ENCODE results near the gene CCDC6. TPM values are rescaled to one million over a fixed set of nuclear protein-coding genes. Genes with fewer than 3 reads are reported as not detected.

The CCDC6 gene
- polyA plus RNA-seq, 1 donor (not counting 4 experiments of a cell fraction or from before 2014, with no cell fraction given) = 46.5 TPM

DNA sequence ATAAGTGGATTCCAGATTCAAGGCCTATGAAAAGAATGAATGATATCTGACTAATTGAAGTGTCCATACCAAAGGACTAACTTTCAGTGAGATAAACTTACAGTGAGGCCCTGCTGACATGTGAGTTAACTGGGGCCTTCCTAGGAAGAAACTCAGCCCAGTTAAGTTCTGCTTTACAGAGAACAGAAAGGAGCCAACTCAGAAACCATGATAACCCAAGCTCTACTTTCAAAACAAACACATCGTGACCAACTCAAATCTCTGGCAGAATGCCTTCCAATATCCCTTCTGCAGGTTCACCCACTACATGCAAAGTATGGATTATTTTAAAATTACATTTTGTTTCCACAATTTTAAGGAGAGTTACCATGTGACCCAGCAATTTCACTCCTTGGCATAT is 77.3 kb downstream of the CCDC6 start:
- Histone ChIP-seq H3K79me2 (ENCODE audit: control insufficient read depth, insufficient read depth, low read length) (peaks cover 18% of the 10 kb centered on the region), H4K20me1 (ENCODE audit: control insufficient read depth, extremely low read depth, insufficient read depth, low read length) (no peaks in the 10 kb centered on the region), H3K9me1 (ENCODE audit: control insufficient read depth, extremely low read depth, insufficient read depth, low read length) (no peaks in the 10 kb centered on the region), H3K36me3 (ENCODE audit: control insufficient read depth in 2 of 2, extremely low read depth in 1 of 2, insufficient read depth in 2 of 2, low read length in 2 of 2) (peaks cover 5 to 8% of the 10 kb centered on the region in 2 experiments), H3K27me3 (ENCODE audit: control insufficient read depth, extremely low read depth, insufficient read depth, low read length) (no peaks in the 10 kb centered on the region), H3K4me2 (ENCODE audit: control insufficient read depth, extremely low read depth, insufficient read depth, low read depth, low read length) (no peak overlapping the region), H3K4me1 (ENCODE audit: control insufficient read depth, extremely low read depth, insufficient read depth, low read length) (no peaks in the 10 kb centered on the region), H3K27ac (ENCODE audit: control insufficient read depth, insufficient read depth, low read length) (no peak overlapping the region), H2AFZ (ENCODE audit: control insufficient read depth, low read length) (no peak overlapping the region), H3K9ac (ENCODE audit: control insufficient read depth, extremely low read depth, insufficient read depth, low read length) (no peak overlapping the region), H3K4me3 (ENCODE audit: control insufficient read depth in 2 of 3, extremely low read depth in 1 of 3, insufficient read depth in 2 of 3, low read depth in 1 of 3, low read length in 3 of 3) (no peak overlapping the region), H3K9me3 (ENCODE audit: control insufficient read depth, low read depth, low read length) (no peaks in the 10 kb centered on the region)
- TF ChIP-seq, protein P1, sequence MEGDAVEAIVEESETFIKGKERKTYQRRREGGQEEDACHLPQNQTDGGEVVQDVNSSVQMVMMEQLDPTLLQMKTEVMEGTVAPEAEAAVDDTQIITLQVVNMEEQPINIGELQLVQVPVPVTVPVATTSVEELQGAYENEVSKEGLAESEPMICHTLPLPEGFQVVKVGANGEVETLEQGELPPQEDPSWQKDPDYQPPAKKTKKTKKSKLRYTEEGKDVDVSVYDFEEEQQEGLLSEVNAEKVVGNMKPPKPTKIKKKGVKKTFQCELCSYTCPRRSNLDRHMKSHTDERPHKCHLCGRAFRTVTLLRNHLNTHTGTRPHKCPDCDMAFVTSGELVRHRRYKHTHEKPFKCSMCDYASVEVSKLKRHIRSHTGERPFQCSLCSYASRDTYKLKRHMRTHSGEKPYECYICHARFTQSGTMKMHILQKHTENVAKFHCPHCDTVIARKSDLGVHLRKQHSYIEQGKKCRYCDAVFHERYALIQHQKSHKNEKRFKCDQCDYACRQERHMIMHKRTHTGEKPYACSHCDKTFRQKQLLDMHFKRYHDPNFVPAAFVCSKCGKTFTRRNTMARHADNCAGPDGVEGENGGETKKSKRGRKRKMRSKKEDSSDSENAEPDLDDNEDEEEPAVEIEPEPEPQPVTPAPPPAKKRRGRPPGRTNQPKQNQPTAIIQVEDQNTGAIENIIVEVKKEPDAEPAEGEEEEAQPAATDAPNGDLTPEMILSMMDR (optimal IDR thresholded peaks at IDR 0.05 in 1 of 3, IDR thresholded peaks at IDR 0.05 in 1 of 3, conservative IDR thresholded peaks at IDR 0.05 in 1 of 3; ENCODE audit: extremely low read depth in 1 of 3, insufficient read depth in 2 of 3, low read length in 3 of 3) = no peak
- TF ChIP-seq EZH2 (IDR thresholded peaks at IDR 0.05; ENCODE audit: low read length) = no peak
- dilution Hi-C loops (cut with MboI; ENCODE audit: extremely low pct_ligation_motif_present, low sequenced_read_pairs) = no loop called here
- DNase-seq (ENCODE audit: low read depth, low spot score) (no peak), FAIRE-seq (no peak)

DNA sequence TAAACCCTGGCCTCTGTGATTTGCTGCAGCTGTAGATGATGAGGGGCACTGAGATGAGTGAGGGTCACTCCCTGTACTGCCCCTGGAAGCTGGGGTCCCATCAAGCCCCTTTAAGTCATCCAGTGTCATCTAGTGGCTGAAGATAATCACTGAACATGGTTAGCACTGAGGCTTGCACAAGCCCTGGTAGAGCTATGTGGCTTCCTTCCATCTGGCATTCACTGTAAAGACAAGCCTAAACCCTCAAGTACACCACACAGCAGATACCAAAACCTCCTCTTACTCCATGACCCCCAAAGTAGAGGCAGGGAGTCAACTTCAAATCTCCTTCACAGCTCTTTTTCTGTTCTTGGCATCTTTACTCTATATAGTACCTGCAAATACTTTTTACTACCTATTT is 80.4 kb downstream of the CCDC6 start:
- Histone ChIP-seq H3K27me3 (ENCODE audit: control insufficient read depth, extremely low read depth, insufficient read depth, low read length) (no peaks in the 10 kb centered on the region), H3K4me2 (ENCODE audit: control insufficient read depth, extremely low read depth, insufficient read depth, low read depth, low read length) (no peak overlapping the region), H3K36me3 (ENCODE audit: control insufficient read depth in 2 of 2, extremely low read depth in 1 of 2, insufficient read depth in 2 of 2, low read length in 2 of 2) (peaks cover 0 to 6% of the 10 kb centered on the region in 2 experiments), H2AFZ (ENCODE audit: control insufficient read depth, low read length) (no peak overlapping the region), H3K9me1 (ENCODE audit: control insufficient read depth, extremely low read depth, insufficient read depth, low read length) (no peaks in the 10 kb centered on the region), H4K20me1 (ENCODE audit: control insufficient read depth, extremely low read depth, insufficient read depth, low read length) (no peaks in the 10 kb centered on the region), H3K4me1 (ENCODE audit: control insufficient read depth, extremely low read depth, insufficient read depth, low read length) (no peaks in the 10 kb centered on the region), H3K27ac (ENCODE audit: control insufficient read depth, insufficient read depth, low read length) (no peak overlapping the region), H3K79me2 (ENCODE audit: control insufficient read depth, insufficient read depth, low read length) (peaks cover 32% of the 10 kb centered on the region), H3K4me3 (ENCODE audit: control insufficient read depth in 2 of 3, extremely low read depth in 1 of 3, insufficient read depth in 2 of 3, low read depth in 1 of 3, low read length in 3 of 3) (no peak overlapping the region), H3K9ac (ENCODE audit: control insufficient read depth, extremely low read depth, insufficient read depth, low read length) (no peak overlapping the region), H3K9me3 (ENCODE audit: control insufficient read depth, low read depth, low read length) (no peaks in the 10 kb centered on the region)
- FAIRE-seq (no peak), DNase-seq (ENCODE audit: low read depth, low spot score) (no peak)
- no peak for TF ChIP-seq EZH2 (IDR thresholded peaks at IDR 0.05; ENCODE audit: low read length)
- TF ChIP-seq, protein P1 (optimal IDR thresholded peaks at IDR 0.05 in 1 of 3, IDR thresholded peaks at IDR 0.05 in 1 of 3, conservative IDR thresholded peaks at IDR 0.05 in 1 of 3; ENCODE audit: extremely low read depth in 1 of 3, insufficient read depth in 2 of 3, low read length in 3 of 3) = no peak
- dilution Hi-C loops (cut with MboI; ENCODE audit: extremely low pct_ligation_motif_present, low sequenced_read_pairs) = no loop called here

Measured in keratinocyte (primary cell).